GM21723 (cell line): ENCODE measurements around the gene RPUSD4.

Experiments used
- ATAC-seq: cut with Tn5 transposase; IDR thresholded peaks from one replicate; pipeline ENCODE4 v1.9.1; 2021; ENCODE audit warnings: mild to moderate bottlenecking, moderate library complexity; ENCODE audit not compliant: unreplicated experiment

Gene RPUSD4

GRCh38 chr11:126214441-126214840, 3.0 kb upstream of the RPUSD4 start:
- ATAC-seq: no peak

DNA sequence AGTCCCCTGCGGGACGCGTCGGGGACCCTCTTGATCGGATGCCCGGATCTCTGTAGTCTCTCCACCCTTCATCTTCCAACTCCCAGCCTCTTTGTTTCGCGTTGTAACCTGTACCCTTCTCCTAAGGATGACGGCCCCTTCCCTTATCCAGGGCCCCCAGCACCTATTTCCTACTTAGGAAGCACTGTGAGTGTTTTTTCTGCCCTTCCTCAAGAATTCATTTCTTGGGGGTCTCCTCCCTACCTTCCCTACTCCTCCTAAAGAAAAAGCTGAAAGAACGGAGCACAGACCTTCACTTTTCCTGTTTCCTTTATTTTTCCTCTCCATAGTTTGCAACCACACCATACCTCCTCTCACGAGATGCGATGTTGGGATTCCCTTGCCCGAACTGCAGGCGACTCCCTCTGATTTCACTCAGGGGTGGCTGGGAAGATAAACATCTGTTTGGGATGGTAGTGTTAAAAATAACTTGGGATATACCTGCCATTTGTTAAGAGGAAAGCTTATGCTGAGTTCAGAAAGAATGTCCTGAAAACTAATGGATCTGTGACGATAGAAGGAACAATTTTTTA, 725 bp upstream of the RPUSD4 start:
- no peak for ATAC-seq

DNA sequence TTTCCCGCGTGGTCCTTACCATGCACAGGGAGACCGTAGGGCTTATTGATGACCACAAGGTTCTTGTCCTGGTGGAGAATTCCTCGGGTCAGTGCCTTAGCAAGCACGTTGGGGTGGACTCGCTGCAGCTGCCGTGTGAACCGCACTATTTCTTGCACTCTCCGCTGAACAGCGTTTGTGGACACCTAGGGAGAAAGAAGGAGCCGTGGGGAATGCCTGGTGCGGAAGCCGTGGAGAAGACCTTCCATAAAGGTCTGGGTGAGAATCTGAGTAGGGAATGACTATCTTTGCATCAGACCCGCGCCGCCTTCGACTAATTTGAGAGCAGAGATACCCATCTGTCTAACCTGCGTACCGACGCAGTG, 597 bp downstream of the RPUSD4 start:
- ATAC-seq: no peak

GRCh38 chr11:126207896-126208295, 3.6 kb downstream of the RPUSD4 start:
- ATAC-seq: no peak

DNA sequence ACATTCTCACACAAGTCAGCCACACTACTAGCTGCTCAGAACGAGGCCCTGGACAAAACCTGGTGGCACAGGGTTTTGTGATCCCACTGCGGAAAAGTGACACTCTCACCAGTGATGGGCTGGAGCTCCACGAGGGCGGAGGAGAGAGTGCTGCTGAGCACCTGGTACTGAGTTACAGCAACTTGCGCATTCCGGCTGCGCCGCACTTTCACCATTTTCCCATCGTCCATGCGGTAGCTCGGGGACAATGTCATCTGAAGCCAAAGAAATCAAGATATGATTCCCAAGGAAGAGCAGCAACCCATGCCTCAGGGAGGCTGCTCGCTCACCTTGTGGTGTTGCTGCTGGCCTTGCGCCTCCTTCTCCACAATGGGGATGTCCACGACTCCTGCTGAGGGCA, 6.1 kb downstream of the RPUSD4 start:
- ATAC-seq: no peak

DNA sequence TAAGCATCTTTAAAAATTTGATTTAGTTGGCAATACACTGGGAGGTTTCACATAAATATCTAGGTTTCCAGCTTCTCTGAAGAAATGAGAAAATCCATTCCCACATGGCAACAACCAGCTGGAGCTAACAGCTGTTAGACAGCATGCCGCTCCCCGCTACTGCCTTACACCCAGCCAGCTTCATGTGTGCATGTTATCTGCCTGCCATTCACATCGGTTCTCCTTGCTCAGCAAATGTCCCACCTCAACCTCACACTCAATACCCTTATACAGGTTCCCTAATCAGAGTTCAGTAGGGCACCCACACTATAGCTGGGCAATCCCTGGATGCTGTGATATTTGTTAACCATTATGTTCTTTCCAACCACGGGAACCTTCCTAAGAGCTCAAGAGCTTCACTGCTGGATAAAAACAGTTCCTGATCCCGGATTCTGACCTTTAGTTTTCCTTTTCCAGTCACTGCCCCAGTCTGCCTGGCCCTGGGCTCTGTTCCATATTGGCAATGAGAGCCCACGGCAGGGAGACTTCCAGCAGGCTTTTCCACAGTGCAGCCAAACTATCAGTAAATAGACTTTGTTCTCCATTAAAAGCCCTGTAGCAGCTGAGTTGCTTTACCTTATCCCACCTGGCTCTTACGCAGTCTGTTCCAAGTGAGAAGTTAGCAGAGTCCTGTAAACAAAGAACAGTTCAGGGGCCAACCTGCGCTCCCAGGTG, 8.6 kb downstream of the RPUSD4 start:
- ATAC-seq: no peak

GRCh38 chr11:126198648-126199047, 12.8 kb downstream of the RPUSD4 start:
- ATAC-seq: no peak

- no peak for ATAC-seq
Observed at GRCh38 chr11:126197277-126197939, 14.0 kb downstream of the RPUSD4 start.

DNA sequence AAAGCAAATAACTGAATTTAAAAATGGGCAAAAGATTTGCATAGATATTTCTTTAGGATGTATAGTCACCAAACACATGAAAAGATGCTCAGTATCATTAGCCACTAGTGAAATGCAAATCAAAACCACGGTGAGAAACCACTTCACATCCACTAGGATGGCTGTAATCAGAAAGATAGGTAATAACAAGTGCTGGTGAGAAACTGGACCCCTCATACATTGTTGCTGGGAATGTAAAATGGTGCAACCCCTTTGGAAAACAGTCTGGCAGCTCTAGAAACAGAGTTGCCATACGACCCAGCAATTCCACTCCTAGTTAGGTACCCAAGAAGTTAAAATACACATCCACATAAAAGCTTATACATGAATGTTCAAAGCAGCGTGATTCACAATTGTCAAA, 16.3 kb downstream of the RPUSD4 start:
- ATAC-seq: no peak

GRCh38 chr11:126194121-126194543, 17.3 kb downstream of the RPUSD4 start:
- no peak for ATAC-seq

DNA sequence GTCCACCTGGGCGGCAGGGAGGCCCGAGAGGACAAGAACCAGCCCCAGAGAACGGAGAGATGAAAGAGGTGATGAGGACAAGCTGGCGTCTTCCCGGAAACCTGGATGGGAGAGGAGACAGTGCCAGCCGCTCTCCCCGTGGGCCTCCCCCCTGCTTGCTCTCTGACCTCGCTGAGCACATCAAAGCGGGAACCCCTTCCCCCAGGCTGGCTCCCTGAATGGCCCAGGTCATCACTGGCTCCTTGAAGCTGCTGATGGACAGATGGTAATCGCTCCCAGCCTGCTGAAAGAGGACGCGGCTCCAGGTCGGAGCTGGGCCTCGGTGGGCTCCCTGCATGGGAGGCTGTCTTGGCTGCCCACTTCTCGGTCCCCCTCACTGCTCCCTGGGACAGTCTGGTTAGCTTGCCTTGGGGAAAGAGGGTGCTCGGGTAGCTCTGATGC, 18.4 kb downstream of the RPUSD4 start:
- no peak for ATAC-seq

- no peak for ATAC-seq
Observed at GRCh38 chr11:126192361-126192760, 19.1 kb downstream of the RPUSD4 start.

DNA sequence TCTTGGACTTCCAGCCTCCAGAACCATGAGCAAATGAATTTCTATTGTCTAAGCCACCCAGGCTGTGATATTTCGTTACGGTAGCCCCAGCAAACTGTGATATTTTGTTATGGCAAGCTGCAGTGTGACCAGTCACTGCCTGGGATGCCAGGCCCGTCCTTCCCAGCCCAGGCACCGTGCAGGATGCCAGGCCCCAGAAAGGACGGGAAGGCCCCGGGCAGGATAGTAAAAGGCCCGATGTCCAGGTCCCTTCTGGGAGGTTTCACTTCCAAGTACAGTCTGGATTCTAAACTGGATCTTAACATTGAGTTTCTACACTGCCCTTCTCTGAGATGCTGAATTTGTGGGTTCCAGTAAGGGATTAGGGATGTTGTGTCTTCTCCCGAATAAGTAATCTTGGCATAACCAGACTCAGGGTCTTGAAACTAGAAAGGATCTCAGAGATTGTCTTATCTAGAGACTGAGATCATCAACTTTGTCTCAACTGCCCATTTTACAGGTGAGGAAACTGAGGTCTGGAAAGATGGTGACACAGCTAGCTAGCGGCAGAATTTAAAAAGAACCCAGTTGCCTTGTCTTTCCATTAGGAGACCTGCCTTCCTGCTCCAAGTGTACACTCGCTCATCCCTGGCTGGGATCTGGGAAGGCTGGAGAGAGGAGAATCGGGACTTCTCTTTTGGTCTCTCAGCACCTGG, 19.9 kb downstream of the RPUSD4 start:
- ATAC-seq: no peak

DNA sequence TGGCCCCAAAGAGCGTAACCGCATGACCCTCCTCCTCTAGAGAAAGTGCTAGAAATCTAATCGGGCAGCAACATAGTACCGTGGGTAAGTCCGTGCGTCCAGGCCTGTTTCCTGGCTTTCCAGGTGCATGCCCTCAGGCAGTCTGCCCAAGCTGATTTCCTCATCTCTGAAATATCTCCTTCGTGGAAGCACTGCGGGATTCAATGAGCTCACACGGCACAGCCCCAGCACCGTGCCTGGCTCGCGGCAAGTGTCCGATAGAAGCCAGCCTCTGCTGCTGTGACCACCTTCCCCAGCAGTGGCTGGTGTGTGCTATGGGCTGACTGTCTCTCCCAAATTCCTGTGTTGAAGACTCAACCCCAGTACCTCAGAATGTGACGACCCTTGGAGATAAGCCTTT, 20.7 kb downstream of the RPUSD4 start:
- ATAC-seq: no peak

- ATAC-seq: peak; percentile 75
Observed at GRCh38 chr11:126189109-126189929, 22.1 kb downstream of the RPUSD4 start.

DNA sequence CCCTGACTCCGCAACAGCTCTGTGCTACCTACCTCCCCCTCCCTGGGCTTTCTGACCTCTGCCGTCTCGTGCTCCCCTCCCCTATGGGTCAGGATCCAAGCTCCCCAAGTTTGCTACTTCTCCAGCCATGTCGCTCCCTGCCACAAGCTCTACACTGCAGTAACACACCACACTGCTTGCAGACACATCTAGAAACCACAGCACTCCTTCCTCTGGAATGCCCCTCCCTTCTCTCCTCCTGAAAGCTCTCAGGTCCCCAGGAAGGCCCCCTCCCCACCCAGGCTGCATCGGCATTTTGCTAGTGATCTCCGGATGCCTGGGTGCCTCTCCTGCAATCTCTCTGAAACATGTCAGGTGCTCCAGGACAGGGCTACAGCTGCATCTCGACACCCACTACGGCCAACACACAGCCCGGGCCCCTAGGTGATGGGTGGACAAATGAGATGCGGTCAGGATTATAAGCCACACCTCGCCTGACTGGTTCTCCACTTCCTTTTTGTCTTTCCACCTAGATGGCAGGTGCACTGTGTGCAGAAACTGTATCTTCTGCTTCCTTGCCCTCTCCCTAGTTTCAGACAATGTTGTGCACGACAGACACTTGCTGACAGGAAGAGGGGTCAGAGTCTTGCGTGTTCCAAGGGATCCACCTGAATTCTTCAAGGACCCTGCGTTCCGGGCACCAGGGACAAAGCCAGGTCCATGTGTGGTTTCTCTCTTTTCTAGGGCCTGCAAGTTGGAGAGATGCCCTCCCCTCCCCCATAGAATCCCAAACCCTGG, 22.9 kb downstream of the RPUSD4 start:
- peak; percentile 74 for ATAC-seq

- no peak for ATAC-seq
Observed at GRCh38 chr11:126186708-126187529, 24.5 kb downstream of the RPUSD4 start.

DNA sequence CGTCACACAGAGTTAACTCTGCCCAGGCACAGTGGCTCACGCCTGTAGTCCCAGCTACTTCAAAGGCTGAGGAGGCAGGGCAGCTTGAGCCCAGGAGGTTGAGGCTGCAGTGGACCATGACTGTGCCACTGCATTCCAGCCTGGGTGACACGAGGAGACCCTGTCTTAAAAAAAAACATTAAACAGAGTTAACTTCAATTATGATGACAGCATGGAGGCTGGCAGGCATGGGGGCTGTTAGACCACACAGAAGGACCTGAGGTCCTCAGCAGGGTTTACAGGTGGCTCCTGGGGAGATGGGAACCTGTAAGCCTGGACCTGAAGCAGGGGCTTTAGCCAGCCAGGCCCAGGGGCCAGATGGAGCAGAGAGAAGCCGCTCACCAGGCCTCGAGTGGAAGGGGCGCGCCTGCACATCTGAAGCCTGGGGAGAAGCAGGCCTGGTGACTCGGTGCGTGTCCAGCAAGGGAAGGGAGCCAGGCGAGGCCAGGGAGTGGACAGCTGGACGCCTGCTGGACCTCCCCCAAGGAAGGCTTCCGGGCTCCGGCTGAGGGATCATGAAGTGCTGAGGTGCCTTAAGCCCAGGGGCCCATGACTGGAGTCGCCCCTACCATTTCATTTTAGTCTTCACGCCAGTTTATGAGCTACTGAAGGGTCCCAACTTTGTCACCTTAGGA, 25.3 kb downstream of the RPUSD4 start:
- ATAC-seq: no peak
